K562 (cell line): Measurements from ENCODE around the gene ZNF865. TPM values are rescaled to one million over a fixed set of nuclear protein-coding genes. Genes with fewer than 3 reads are reported as not detected.

Experiments used
- ETV1 ChIP-seq: fragments of 450-650 bp; conservative IDR thresholded peaks from 2 replicates; pipeline ENCODE4 v1.6.1; 2016; ENCODE audit warnings: missing genetic modification characterization, control low read depth, low read depth, missing compliant biosample characterization
- HDAC1 ChIP-seq, 2 experiments: fragments of 450-650 bp; IDR thresholded peaks; 2 replicates each; pipeline ENCODE4 v1.6.1; 2016 to 2017; ENCODE audit warnings: inconsistent platforms in 1 of 2, mild to moderate bottlenecking in 1 of 2, moderate library complexity in 1 of 2
- HDAC2 ChIP-seq: fragments of 450-650 bp; IDR thresholded peaks from 2 replicates; pipeline ENCODE4 v1.6.1; 2016; ENCODE audit warnings: mild to moderate bottlenecking
- HDAC6 ChIP-seq: IDR thresholded peaks from 2 replicates; pipeline ENCODE4 v1.6.1; 2012; ENCODE audit warnings: low read depth, mild to moderate bottlenecking, control low read depth, inconsistent platforms, low read length, moderate library complexity
- KDM1A ChIP-seq, 2 experiments: fragments of 450-650 bp; IDR thresholded peaks; 2 replicates each; pipeline ENCODE4 v1.6.1; 2016; ENCODE audit warnings: mild to moderate bottlenecking in 2 of 2
- LCOR ChIP-seq: sonication (generic); formaldehyde crosslinking; IDR thresholded peaks from 2 replicates; pipeline ENCODE4 v1.8.0; 2022; ENCODE audit warnings: mild to moderate bottlenecking, missing genetic modification reagents
- MLLT1 ChIP-seq, 2 experiments: fragments of 450-650 bp; IDR thresholded peaks; 2 replicates each; pipeline ENCODE4 v1.6.1; 2016
- NBN ChIP-seq: fragments of 450-650 bp; IDR thresholded peaks from 2 replicates; pipeline ENCODE4 v1.6.1; 2016; ENCODE audit warnings: low read depth, mild to moderate bottlenecking
- PHF21A ChIP-seq: fragments of 450-650 bp; IDR thresholded peaks from 2 replicates; pipeline ENCODE4 v1.6.1; 2017; ENCODE audit warnings: low read depth, borderline replicate concordance
- RBM39 ChIP-seq: fragments of 200-400 bp; formaldehyde crosslinking; optimal IDR thresholded peaks from 2 replicates; pipeline ENCODE3; 2018; ENCODE audit warnings: low read depth, low read length
- REST ChIP-seq, 2 experiments: fragments of 450-650 bp; formaldehyde crosslinking in 1 of 2; IDR thresholded peaks; 2 replicates each; pipeline versions ENCODE4 v1.4.0 to v1.6.1; 2014 to 2020; ENCODE audit warnings: mild to moderate bottlenecking in 2 of 2, borderline replicate concordance in 1 of 2, low read depth in 1 of 2
- SMAD4 ChIP-seq: fragments of 250-450 bp; sonication (Bioruptor Pico); conservative IDR thresholded peaks from 2 replicates; pipeline ENCODE4 v1.8.0; 2021; ENCODE audit warnings: inconsistent platforms, mild to moderate bottlenecking, moderate library complexity
- SMC3 ChIP-seq: conservative IDR thresholded peaks from 2 replicates; pipeline ENCODE4 v1.6.1; 2011; ENCODE audit warnings: low read depth, low read length, improper control_type of control experiment; ENCODE audit not compliant: insufficient read depth
- XRCC5 ChIP-seq: fragments of 200-400 bp; formaldehyde crosslinking; IDR thresholded peaks from 2 replicates; pipeline ENCODE4 v1.6.1; 2017; ENCODE audit warnings: low read depth, mild to moderate bottlenecking, low read length
- ZEB2 ChIP-seq: fragments of 450-650 bp; IDR thresholded peaks from 2 replicates; pipeline ENCODE4 v1.6.1; 2016
- ZNF77 ChIP-seq: fragments of 250-450 bp; sonication (Bioruptor Pico); IDR thresholded peaks from 2 replicates; pipeline ENCODE4 v1.5.0; 2020
- polyA plus RNA-seq, 8 experiments: library from polyadenylated mRNA; depleted of rRNA in 4 of 8; stranded (reverse) in 5 of 8; unstranded in 3 of 8; fragments of >200 nt; fragmentation: Nextera tagmentation in 2 of 8; fragmentation: Illumina TruSeq in 1 of 8; extraction: Ambion mirVana in 2 of 8; extraction: Trizol in 1 of 8; gene quantifications; 2 replicates each; pipeline versions ENCODE4 v1.2.1 to v1.2.3, GENCODE V29; 2011 to 2014; ENCODE audit warnings: inconsistent platforms in 1 of 8, missing spikeins in 1 of 8
- total RNA-seq, 7 experiments: library from RNA; depleted of rRNA in 6 of 7; stranded (reverse); fragments of >200 nt in 6 of 7; fragmentation: Illumina TruSeq in 2 of 7; extraction: Trizol in 2 of 7; gene quantifications; 2 replicates each; pipeline versions ENCODE4 v1.2.1 to v1.2.3, GENCODE V29; 2011 to 2021; ENCODE audit warnings: low replicate concordance in 1 of 7
- TF ChIP-seq, protein P1 (sequence below): sonication (generic); formaldehyde crosslinking; IDR thresholded peaks from 2 replicates; pipeline ENCODE4 v1.8.0; 2023; ENCODE audit warnings: mild to moderate bottlenecking, missing genetic modification reagents

The ZNF865 gene
- total and polyA plus RNA-seq, 9 of the 15 experiments (the other 6 are each of a cell fraction or from before 2014, with no cell fraction given), result 0.40 to 18.8 (median 1.6) TPM; not detected in 2

GRCh38 chr19:55605637-55606470, at the start of gene ZNF865 (continued):
- peak; percentile 81 for TF ChIP-seq REST (IDR thresholded peaks at IDR 0.05; ENCODE audit: borderline replicate concordance)
- no peak; the same call in 1 of the 2 replicates for TF ChIP-seq REST (CRISPR knock-in tag; IDR thresholded peaks at IDR 0.05; ENCODE audit: low read depth)
- no peak for TF ChIP-seq LCOR (CRISPR knock-in tag)
- TF ChIP-seq HDAC6, result no peak
- no peak for TF ChIP-seq NBN
- TF ChIP-seq ETV1 (tag), result peak; percentile 35; the same call in 1 of the 2 replicates
- 0 out of 4 replicates have a peak, but pooled peaks of 1 of the 2 experiments have one; percentile 51 for TF ChIP-seq MLLT1 (IDR thresholded peaks at IDR 0.05)
- TF ChIP-seq HDAC2, result peak; percentile 65; the same call in 1 of the 2 replicates
- TF ChIP-seq KDM1A (IDR thresholded peaks at IDR 0.05), result 0 out of 4 replicates have a peak, but pooled peaks of 1 of the 2 experiments have one; percentile 15
- no peak for TF ChIP-seq ZNF77
- TF ChIP-seq ZEB2, result peak; percentile 58; the same call in 1 of the 2 replicates
- 0 out of 2 replicates have a peak, but pooled peaks have one; percentile 13 for TF ChIP-seq SMAD4 (CRISPR knock-in tag)
- TF ChIP-seq SMC3, result peak; percentile 52
- peak in 1 of 2 experiments; percentile 46; a peak in 1 of 4 replicates for TF ChIP-seq HDAC1 (IDR thresholded peaks at IDR 0.05)
- TF ChIP-seq RBM39, result peak; percentile 27
- TF ChIP-seq PHF21A, result peak; percentile 25; the same call in 1 of the 2 replicates
- peak; percentile 83; the same call in 1 of the 2 replicates for TF ChIP-seq XRCC5
- TF ChIP-seq, protein P1, sequence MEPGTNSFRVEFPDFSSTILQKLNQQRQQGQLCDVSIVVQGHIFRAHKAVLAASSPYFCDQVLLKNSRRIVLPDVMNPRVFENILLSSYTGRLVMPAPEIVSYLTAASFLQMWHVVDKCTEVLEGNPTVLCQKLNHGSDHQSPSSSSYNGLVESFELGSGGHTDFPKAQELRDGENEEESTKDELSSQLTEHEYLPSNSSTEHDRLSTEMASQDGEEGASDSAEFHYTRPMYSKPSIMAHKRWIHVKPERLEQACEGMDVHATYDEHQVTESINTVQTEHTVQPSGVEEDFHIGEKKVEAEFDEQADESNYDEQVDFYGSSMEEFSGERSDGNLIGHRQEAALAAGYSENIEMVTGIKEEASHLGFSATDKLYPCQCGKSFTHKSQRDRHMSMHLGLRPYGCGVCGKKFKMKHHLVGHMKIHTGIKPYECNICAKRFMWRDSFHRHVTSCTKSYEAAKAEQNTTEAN (CRISPR knock-in tag), result peak; percentile 69; the same call in 1 of the 2 replicates
